HG02973 (cell line): Measurements from ENCODE around the gene MAD1L1.

ENCODE experiments used
- ATAC-seq: cut with Tn5 transposase; IDR thresholded peaks from one replicate; pipeline ENCODE4 v1.9.1; 2021; ENCODE audit warnings: moderate library complexity; ENCODE audit not compliant: unreplicated experiment

The MAD1L1 gene

GRCh38 chr7:1814089-1814811, 418.5 kb downstream of the MAD1L1 start:
- ATAC-seq = no peak

- ATAC-seq = no peak
These were observed 419.2 kb downstream of the MAD1L1 start for GRCh38 chr7:1813394-1814088.

- no peak for ATAC-seq
These were observed 420.0 kb downstream of the MAD1L1 start for GRCh38 chr7:1812509-1813393.

- ATAC-seq = no peak
These were observed 420.8 kb downstream of the MAD1L1 start for GRCh38 chr7:1811850-1812508.

- ATAC-seq = no peak
These were observed 421.5 kb downstream of the MAD1L1 start for GRCh38 chr7:1810961-1811849.

GRCh38 chr7:1810521-1810920, 422.2 kb downstream of the MAD1L1 start:
- ATAC-seq = no peak

GRCh38 chr7:1809601-1810258, 423.0 kb downstream of the MAD1L1 start:
- no peak for ATAC-seq

GRCh38 chr7:1809070-1809469, 423.7 kb downstream of the MAD1L1 start:
- ATAC-seq = no peak

- no peak for ATAC-seq
These were observed 424.7 kb downstream of the MAD1L1 start for GRCh38 chr7:1807821-1808600.

- ATAC-seq = no peak
These were observed 426.4 kb downstream of the MAD1L1 start for GRCh38 chr7:1806354-1806753.

GRCh38 chr7:1804310-1804709, 428.4 kb downstream of the MAD1L1 start:
- ATAC-seq = no peak

- no peak for ATAC-seq
These were observed 429.8 kb downstream of the MAD1L1 start for GRCh38 chr7:1802899-1803298.

GRCh38 chr7:1800902-1801301, 431.8 kb downstream of the MAD1L1 start:
- ATAC-seq = no peak

- ATAC-seq = no peak
These were observed 434.6 kb downstream of the MAD1L1 start for GRCh38 chr7:1798191-1798590.

GRCh38 chr7:1794888-1795542, 437.7 kb downstream of the MAD1L1 start:
- no peak for ATAC-seq

GRCh38 chr7:1787681-1788235, 445.0 kb downstream of the MAD1L1 start:
- no peak for ATAC-seq

GRCh38 chr7:1787241-1787640, 445.5 kb downstream of the MAD1L1 start:
- ATAC-seq = no peak

GRCh38 chr7:1785839-1786238, 446.9 kb downstream of the MAD1L1 start:
- ATAC-seq = no peak
